ENCODE results near the gene NFIX. TPM values are rescaled to one million over a fixed set of nuclear protein-coding genes. Genes with fewer than 3 reads are reported as not detected.

Gene NFIX
- total RNA-seq, 1 donor from 2014 or later: 2.6 TPM

GRCh38 chr19:13101590-13102415, 106.5 kb downstream of the NFIX start:
- peak overlapping the region; percentile 88 for H3K27ac Mint-ChIP-seq
- DNase-seq (no peak), ATAC-seq (ENCODE audit: low read depth) (no peak)
- no peaks in the 10 kb centered on the region for H3K9me3 Mint-ChIP-seq
- intact Hi-C loops (cut with micrococcal nuclease): loop anchor here (2.0 to 5.0 kb wide), 4 partner anchors 49 to 745 kb away; partner anchors contain the start of genes IER2, JUNB, MAST1 and STX10
- CTCF ChIA-PET: interaction anchor here (0.8 to 1.7 kb wide), 6 partner anchors 18 to 176 kb away, joined by 3 to 6 read pairs (median 4); partner anchors contain the start of genes IER2 and STX10
- POLR2A ChIA-PET: interaction anchor here (0.6 to 8.8 kb wide), 13 partner anchors 7 to 700 kb away, joined by 3 to 158 read pairs (median 24); partner anchors contain the start of genes IER2, NACC1, STX10 and TRMT1
- H3K4me3 Mint-ChIP-seq: peak overlapping the region; percentile 88
- H3K4me1 Mint-ChIP-seq: peaks cover 77% of the 10 kb centered on the region
- H3K36me3 Mint-ChIP-seq (ENCODE audit: low read depth): peaks cover 19% of the 10 kb centered on the region
- TF ChIP-seq CTCF (IDR thresholded peaks at IDR 0.05): no peak
- no peaks in the 10 kb centered on the region for H3K27me3 Mint-ChIP-seq

GRCh38 chr19:13102416-13102665, 107.1 kb downstream of the NFIX start:
- no peak for TF ChIP-seq CTCF (IDR thresholded peaks at IDR 0.05)
- no peak for DNase-seq
- ATAC-seq (ENCODE audit: low read depth): no peak
- no peaks in the 10 kb centered on the region for H3K27me3 Mint-ChIP-seq
- H3K36me3 Mint-ChIP-seq (ENCODE audit: low read depth): peaks cover 21% of the 10 kb centered on the region
- CTCF ChIA-PET: interaction anchor here (1.7 kb wide), 1 partner anchor 53 kb away, joined by 6 read pairs; no protein-coding TSS in a partner anchor
- no peaks in the 10 kb centered on the region for H3K9me3 Mint-ChIP-seq
- peak overlapping the region; percentile 88 for H3K27ac Mint-ChIP-seq
- H3K4me3 Mint-ChIP-seq: peak overlapping the region; percentile 88
- intact Hi-C loops (cut with micrococcal nuclease): loop anchor here (2.0 to 5.0 kb wide), 4 partner anchors 48 to 744 kb away; partner anchors contain the start of genes IER2, JUNB, MAST1 and STX10
- peaks cover 76% of the 10 kb centered on the region for H3K4me1 Mint-ChIP-seq
- POLR2A ChIA-PET: interaction anchor here (0.6 to 8.8 kb wide), 10 partner anchors 7 to 159 kb away, joined by 3 to 158 read pairs (median 52); partner anchors contain the start of genes IER2, NACC1, STX10 and TRMT1

GRCh38 chr19:13102666-13103580, 107.6 kb downstream of the NFIX start, which contains the start of gene LYL1:
TSS of gene LYL1 (minus strand) at chr19:13102858. CDS start at chr19:13101171, 1,687 bp downstream.
- Mint-ChIP-seq H3K27ac (peak within 1 kb of the TSS; percentile 98), H3K9me3 (no peaks in the 10 kb centered on the region), H3K4me1 (peaks cover 79% of the 10 kb centered on the region), H3K36me3 (ENCODE audit: low read depth) (peaks cover 25% of the 10 kb centered on the region), H3K27me3 (no peaks in the 10 kb centered on the region), H3K4me3 (peak within 1 kb of the TSS; percentile 88)
- ChIA-PET POLR2A (interaction anchor here (0.6 to 8.8 kb wide), 13 partner anchors 8 to 312 kb away, joined by 3 to 158 read pairs (median 7); partner anchors contain the start of genes IER2, JUNB, NACC1 and STX10), CTCF (no interaction called here)
- intact Hi-C loops (cut with micrococcal nuclease): loop anchor here (2.0 to 5.0 kb wide), 4 partner anchors 48 to 744 kb away; partner anchors contain the start of genes IER2, JUNB, MAST1 and STX10
- DNase-seq: peak; percentile 85
- TF ChIP-seq CTCF (IDR thresholded peaks at IDR 0.05): no peak
- ATAC-seq (ENCODE audit: low read depth): peak; percentile 53

- Mint-ChIP-seq H3K9me3 (no peaks in the 10 kb centered on the region), H3K36me3 (ENCODE audit: low read depth) (peaks cover 23% of the 10 kb centered on the region), H3K27ac (peak overlapping the region; percentile 98), H3K4me1 (peaks cover 72% of the 10 kb centered on the region), H3K27me3 (no peaks in the 10 kb centered on the region), H3K4me3 (peak overlapping the region; percentile 88)
- TF ChIP-seq CTCF (IDR thresholded peaks at IDR 0.05): no peak
- intact Hi-C loops (cut with micrococcal nuclease): loop anchor here (1.0 to 5.0 kb wide), 10 partner anchors 9 to 1426 kb away; partner anchors contain the start of genes IER2, JUNB, MAST1 and STX10
- DNase-seq (peak; percentile 26), ATAC-seq (ENCODE audit: low read depth) (peak; percentile 1)
- POLR2A ChIA-PET: interaction anchor here (0.6 to 8.8 kb wide), 23 partner anchors 8 to 1489 kb away, joined by 3 to 158 read pairs (median 7); partner anchors contain the start of genes FARSA, IER2, JUNB and NACC1
- CTCF ChIA-PET: interaction anchor here (0.7 to 2.8 kb wide), 9 partner anchors 9 to 485 kb away, joined by 3 to 47 read pairs (median 4); partner anchors contain the start of gene NACC1
These were observed 108.5 kb downstream of the NFIX start for GRCh38 chr19:13103581-13104359.

Measured in activated B cell treated with CpG ODN at 0.5 μM for 24 hours (primary cell).